Astrocyte (in vitro differentiated cells and primary cell): ENCODE measurements around the gene KCNK5.

Source experiments
- EZH2 ChIP-seq: IDR thresholded peaks from 2 replicates; pipeline ENCODE4 v1.6.1; 2012; ENCODE audit warnings: mild to moderate bottlenecking, low read length, inconsistent platforms; ENCODE audit not compliant: insufficient read depth
- TF ChIP-seq, protein P1 (sequence below): IDR thresholded peaks from 2 replicates; pipeline ENCODE4 v1.5.1; 2011; ENCODE audit warnings: low read depth, mild to moderate bottlenecking, inconsistent platforms, low read length, moderate library complexity; ENCODE audit not compliant: insufficient read depth

DNA sequence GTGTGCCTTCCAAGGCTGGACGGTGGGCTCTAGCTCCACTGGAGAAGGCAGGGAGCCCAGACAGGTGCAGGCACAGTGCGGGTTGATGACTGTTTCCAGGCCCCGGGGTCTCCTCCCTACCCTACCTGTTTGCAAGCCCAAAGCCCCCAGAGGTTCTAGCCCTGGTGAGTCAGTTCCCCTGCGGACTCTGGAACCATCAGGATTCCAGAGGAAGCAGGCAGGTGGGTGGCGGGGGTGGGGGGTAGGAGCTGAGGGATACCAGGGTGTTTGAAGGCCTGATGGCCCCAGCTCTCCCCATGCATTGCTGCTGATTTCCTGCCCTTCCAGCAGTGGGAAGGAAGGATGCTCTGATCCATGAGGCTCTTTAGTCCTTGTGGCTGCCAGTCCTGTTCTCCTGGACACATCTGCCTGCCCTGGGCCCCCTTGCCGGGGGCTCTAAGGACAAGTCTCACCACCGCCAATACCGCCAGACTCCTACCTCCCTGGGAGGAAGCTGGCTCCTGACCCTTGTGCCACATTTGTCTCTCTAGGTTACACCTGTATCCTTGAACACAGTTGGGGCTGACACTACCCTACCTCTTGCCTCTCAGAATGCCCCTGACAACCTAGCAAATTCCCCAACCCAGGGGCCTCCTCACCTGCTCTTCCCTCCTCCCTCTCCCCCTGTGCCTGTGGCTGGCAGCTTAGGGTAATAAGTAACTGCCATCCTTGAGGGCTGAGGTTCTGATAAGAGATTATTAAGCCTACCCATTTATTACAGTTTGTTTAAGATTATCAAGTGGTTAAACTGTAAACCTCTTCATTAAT, 21.7 kb downstream of the KCNK5 start:
- TF ChIP-seq, protein P1, sequence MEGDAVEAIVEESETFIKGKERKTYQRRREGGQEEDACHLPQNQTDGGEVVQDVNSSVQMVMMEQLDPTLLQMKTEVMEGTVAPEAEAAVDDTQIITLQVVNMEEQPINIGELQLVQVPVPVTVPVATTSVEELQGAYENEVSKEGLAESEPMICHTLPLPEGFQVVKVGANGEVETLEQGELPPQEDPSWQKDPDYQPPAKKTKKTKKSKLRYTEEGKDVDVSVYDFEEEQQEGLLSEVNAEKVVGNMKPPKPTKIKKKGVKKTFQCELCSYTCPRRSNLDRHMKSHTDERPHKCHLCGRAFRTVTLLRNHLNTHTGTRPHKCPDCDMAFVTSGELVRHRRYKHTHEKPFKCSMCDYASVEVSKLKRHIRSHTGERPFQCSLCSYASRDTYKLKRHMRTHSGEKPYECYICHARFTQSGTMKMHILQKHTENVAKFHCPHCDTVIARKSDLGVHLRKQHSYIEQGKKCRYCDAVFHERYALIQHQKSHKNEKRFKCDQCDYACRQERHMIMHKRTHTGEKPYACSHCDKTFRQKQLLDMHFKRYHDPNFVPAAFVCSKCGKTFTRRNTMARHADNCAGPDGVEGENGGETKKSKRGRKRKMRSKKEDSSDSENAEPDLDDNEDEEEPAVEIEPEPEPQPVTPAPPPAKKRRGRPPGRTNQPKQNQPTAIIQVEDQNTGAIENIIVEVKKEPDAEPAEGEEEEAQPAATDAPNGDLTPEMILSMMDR = no peak
- TF ChIP-seq EZH2 = no peak
